C4-2B (cell line): ENCODE results near the gene SYNE2.

Source experiments
- CTCF ChIP-seq: fragments of 450-650 bp; conservative IDR thresholded peaks from 2 replicates; pipeline ENCODE4 v1.5.1; 2017; ENCODE audit warnings: mild to moderate bottlenecking
- ZFX ChIP-seq: fragments of 450-650 bp; IDR thresholded peaks from 2 replicates; pipeline ENCODE4 v1.6.1; 2017

DNA sequence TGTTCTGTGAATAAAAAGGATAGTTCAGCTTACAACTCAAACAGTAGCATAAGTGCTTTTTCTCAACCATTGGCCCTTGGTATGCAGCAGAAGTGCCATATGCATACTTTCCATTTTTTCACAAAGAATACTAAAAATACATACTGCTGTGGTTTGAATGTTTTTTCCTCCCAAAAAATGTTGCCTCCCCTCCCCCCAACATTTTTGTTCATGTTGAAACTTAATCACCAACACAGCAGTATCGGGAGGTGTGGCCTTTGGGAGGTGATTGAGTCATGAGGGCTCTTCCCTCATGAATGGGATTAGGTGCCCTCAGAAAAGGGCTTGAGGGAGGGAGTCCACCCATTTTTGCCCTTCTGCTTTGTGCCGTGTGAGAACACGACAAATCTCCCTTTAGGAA is 242.8 kb downstream of the SYNE2 start:
- TF ChIP-seq CTCF (no peak), ZFX (no peak)
